ENCODE data around the gene FIGN. TPM values are rescaled to one million over a fixed set of nuclear protein-coding genes. Genes with fewer than 3 reads are reported as not detected.

Gene FIGN
- 1.8 TPM for polyA plus RNA-seq (2012; ENCODE audit: insufficient read length, low read depth)

- TF ChIP-seq POLR2AphosphoS5 (IDR thresholded peaks at IDR 0.05; ENCODE audit: low read depth, low read length) = peak; percentile 79; the same call in 1 of the 2 replicates
- 0 out of 4 replicates have a peak, but pooled peaks of 1 of the 2 experiments have one; percentile 30 for TF ChIP-seq REST (IDR thresholded peaks at IDR 0.05; ENCODE audit: insufficient read depth in 1 of 2, low read depth in 2 of 2, low read length in 2 of 2)
- TF ChIP-seq FOXP2 (optimal IDR thresholded peaks at IDR 0.05; ENCODE audit: borderline replicate concordance, extremely low read depth, extremely low read length, insufficient read depth) = no peak
- 0 out of 2 replicates have a peak, but pooled peaks have one; percentile 54 for TF ChIP-seq SIN3A (IDR thresholded peaks at IDR 0.05; ENCODE audit: borderline replicate concordance, insufficient read depth, low read length)
- TF ChIP-seq TAF1 (IDR thresholded peaks at IDR 0.05; ENCODE audit: borderline replicate concordance, insufficient read depth, low read length) = peak; percentile 82; the same call in 1 of the 2 replicates
These were observed at the start of gene FIGN for GRCh38 chr2:163735685-163736432. FIGN (minus strand) TSS chr2:163736008; CDS start chr2:163734927, 1,081 bp downstream.

- TF ChIP-seq REST (IDR thresholded peaks at IDR 0.05; ENCODE audit: insufficient read depth in 1 of 2, low read depth in 2 of 2, low read length in 2 of 2) = no peak
These were observed 49.4 kb upstream of the FIGN start for GRCh38 chr2:163785162-163785561.

- TF ChIP-seq FOXP2 (optimal IDR thresholded peaks at IDR 0.05; ENCODE audit: borderline replicate concordance, extremely low read depth, extremely low read length, insufficient read depth) = no peak
- TF ChIP-seq REST (IDR thresholded peaks at IDR 0.05; ENCODE audit: insufficient read depth in 1 of 2, low read depth in 2 of 2, low read length in 2 of 2) = no peak
- no peak for TF ChIP-seq POLR2AphosphoS5 (IDR thresholded peaks at IDR 0.05; ENCODE audit: low read depth, low read length)
- no peak for TF ChIP-seq SIN3A (IDR thresholded peaks at IDR 0.05; ENCODE audit: borderline replicate concordance, insufficient read depth, low read length)
- TF ChIP-seq TAF1 (IDR thresholded peaks at IDR 0.05; ENCODE audit: borderline replicate concordance, insufficient read depth, low read length) = no peak
These were observed 44.3 kb upstream of the FIGN start for GRCh38 chr2:163779970-163780597.

GRCh38 chr2:163778045-163778781, 42.4 kb upstream of the FIGN start:
- no peak for TF ChIP-seq TAF1 (IDR thresholded peaks at IDR 0.05; ENCODE audit: borderline replicate concordance, insufficient read depth, low read length)
- no peak for TF ChIP-seq SIN3A (IDR thresholded peaks at IDR 0.05; ENCODE audit: borderline replicate concordance, insufficient read depth, low read length)
- no peak for TF ChIP-seq POLR2AphosphoS5 (IDR thresholded peaks at IDR 0.05; ENCODE audit: low read depth, low read length)
- no peak for TF ChIP-seq FOXP2 (optimal IDR thresholded peaks at IDR 0.05; ENCODE audit: borderline replicate concordance, extremely low read depth, extremely low read length, insufficient read depth)
- TF ChIP-seq REST (IDR thresholded peaks at IDR 0.05; ENCODE audit: insufficient read depth in 1 of 2, low read depth in 2 of 2, low read length in 2 of 2) = no peak

Data from PFSK-1 (cell line).